ENCODE data around the gene ZC3H13. TPM values are rescaled to one million over a fixed set of nuclear protein-coding genes. Genes with fewer than 3 reads are reported as not detected.

Gene ZC3H13
- total RNA-seq, 1 experiment from 2014 or later, result 33.9 TPM

DNA sequence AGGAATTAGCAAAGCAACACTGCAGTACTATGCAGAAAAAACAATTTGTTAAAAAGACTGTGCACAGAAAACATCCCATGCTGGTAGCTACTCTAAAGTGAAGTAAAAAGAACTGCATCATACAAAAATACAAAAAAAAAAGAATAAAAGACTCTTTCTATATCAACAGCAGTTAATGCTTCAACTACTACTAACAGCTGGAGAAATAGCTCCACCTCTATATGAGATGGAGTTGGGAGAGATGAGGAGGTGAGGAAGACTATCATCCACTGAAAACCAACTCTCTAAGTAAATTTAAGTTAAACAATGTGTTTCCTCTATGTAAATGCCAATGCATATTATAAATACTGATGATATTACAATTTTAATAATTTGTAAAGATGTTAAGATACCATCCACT, 1.8 kb downstream of the ZC3H13 start:
- ChIA-PET POLR2A (interaction anchor here (0.6 to 1.4 kb wide), 7 partner anchors 11 to 878 kb away, joined by 3 to 6 read pairs (median 3); no protein-coding TSS in a partner anchor), CTCF (interaction anchor here (0.6 to 1.8 kb wide), 4 partner anchors 76 to 1004 kb away, joined by 3 to 6 read pairs (median 6); no protein-coding TSS in a partner anchor)
- BruUV-seq (replicated peaks), result no TSS peak
- Mint-ChIP-seq H3K27ac (ENCODE audit: low read depth, unreplicated experiment) (no peak overlapping the region), H3K4me1 (ENCODE audit: insufficient read depth, unreplicated experiment) (peaks cover 15% of the 10 kb centered on the region), H3K9me3 (ENCODE audit: unreplicated experiment) (no peaks in the 10 kb centered on the region), H3K36me3 (ENCODE audit: insufficient read depth, unreplicated experiment) (peaks cover 6% of the 10 kb centered on the region), H3K4me3 (ENCODE audit: unreplicated experiment) (peak overlapping the region; percentile 92), H3K27me3 (ENCODE audit: insufficient read depth, unreplicated experiment) (no peaks in the 10 kb centered on the region)
- TF ChIP-seq, protein P1, sequence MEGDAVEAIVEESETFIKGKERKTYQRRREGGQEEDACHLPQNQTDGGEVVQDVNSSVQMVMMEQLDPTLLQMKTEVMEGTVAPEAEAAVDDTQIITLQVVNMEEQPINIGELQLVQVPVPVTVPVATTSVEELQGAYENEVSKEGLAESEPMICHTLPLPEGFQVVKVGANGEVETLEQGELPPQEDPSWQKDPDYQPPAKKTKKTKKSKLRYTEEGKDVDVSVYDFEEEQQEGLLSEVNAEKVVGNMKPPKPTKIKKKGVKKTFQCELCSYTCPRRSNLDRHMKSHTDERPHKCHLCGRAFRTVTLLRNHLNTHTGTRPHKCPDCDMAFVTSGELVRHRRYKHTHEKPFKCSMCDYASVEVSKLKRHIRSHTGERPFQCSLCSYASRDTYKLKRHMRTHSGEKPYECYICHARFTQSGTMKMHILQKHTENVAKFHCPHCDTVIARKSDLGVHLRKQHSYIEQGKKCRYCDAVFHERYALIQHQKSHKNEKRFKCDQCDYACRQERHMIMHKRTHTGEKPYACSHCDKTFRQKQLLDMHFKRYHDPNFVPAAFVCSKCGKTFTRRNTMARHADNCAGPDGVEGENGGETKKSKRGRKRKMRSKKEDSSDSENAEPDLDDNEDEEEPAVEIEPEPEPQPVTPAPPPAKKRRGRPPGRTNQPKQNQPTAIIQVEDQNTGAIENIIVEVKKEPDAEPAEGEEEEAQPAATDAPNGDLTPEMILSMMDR (IDR thresholded peaks at IDR 0.05; ENCODE audit: unreplicated experiment), result no peak
- DNase-seq (ENCODE audit: unreplicated experiment), result no peak
- intact Hi-C loops (cut with micrococcal nuclease), result no loop called here

DNA sequence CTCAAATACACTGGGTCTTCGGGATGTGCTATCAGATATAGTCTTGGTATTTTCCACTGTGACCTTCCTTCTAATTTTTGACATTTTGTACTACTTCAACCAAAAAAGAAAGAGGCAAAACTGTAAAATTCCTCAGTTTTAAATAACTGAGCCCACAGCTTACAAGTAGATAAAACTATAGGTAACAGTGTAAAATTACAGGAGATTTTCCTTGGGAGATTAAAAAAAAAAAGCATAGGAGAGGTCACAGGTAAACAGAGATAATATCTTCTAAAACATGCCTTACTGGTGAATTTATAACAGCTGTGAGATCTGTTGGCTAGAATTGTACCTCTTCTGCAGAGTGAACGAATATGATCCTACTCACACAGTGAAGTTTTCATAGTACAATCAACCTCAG, 7.1 kb downstream of the ZC3H13 start:
- DNase-seq (ENCODE audit: unreplicated experiment), result no peak
- H3K27me3 Mint-ChIP-seq (ENCODE audit: insufficient read depth, unreplicated experiment), result no peaks in the 10 kb centered on the region
- H3K4me1 Mint-ChIP-seq (ENCODE audit: insufficient read depth, unreplicated experiment), result peaks cover 11% of the 10 kb centered on the region
- peak overlapping the region; percentile 25 for H3K27ac Mint-ChIP-seq (ENCODE audit: low read depth, unreplicated experiment)
- intact Hi-C loops (cut with micrococcal nuclease), result no loop called here
- CTCF ChIA-PET, result interaction anchor here (0.6 kb wide), 1 partner anchor 17 kb away, joined by 3 read pairs; no protein-coding TSS in a partner anchor
- H3K9me3 Mint-ChIP-seq (ENCODE audit: unreplicated experiment), result no peaks in the 10 kb centered on the region
- H3K4me3 Mint-ChIP-seq (ENCODE audit: unreplicated experiment), result no peak overlapping the region
- H3K36me3 Mint-ChIP-seq (ENCODE audit: insufficient read depth, unreplicated experiment), result peaks cover 24% of the 10 kb centered on the region
- TF ChIP-seq, protein P1 (IDR thresholded peaks at IDR 0.05; ENCODE audit: unreplicated experiment), result no peak
- BruUV-seq (replicated peaks), result no TSS peak
- POLR2A ChIA-PET, result interaction anchor here (0.6 kb wide), 1 partner anchor 803 kb away, joined by 3 read pairs; no protein-coding TSS in a partner anchor

DNA sequence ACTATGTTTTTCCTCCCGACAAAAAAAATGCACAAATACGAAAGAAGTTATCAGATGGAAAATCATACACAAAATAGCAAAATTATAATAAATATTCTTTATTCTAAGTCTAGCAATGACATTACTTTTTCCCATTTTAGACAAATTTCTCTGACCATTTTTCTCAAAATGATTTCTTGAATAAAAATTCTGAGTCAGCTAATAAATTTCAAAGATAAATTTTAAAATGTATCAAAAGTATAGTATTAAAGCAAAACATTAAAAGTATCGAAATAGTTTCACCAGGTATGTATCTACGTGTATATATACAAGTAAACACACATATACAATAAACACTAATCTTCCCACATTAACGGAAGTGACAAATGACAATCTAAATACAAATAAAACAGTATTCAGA, 8.9 kb downstream of the ZC3H13 start:
- peaks cover 30% of the 10 kb centered on the region for H3K36me3 Mint-ChIP-seq (ENCODE audit: insufficient read depth, unreplicated experiment)
- intact Hi-C loops (cut with micrococcal nuclease), result no loop called here
- no peaks in the 10 kb centered on the region for H3K27me3 Mint-ChIP-seq (ENCODE audit: insufficient read depth, unreplicated experiment)
- H3K9me3 Mint-ChIP-seq (ENCODE audit: unreplicated experiment), result no peaks in the 10 kb centered on the region
- POLR2A ChIA-PET, result interaction anchor here (1.5 kb wide), 1 partner anchor 9 kb away, joined by 10 read pairs; the partner anchor contains the start of gene ZC3H13
- H3K4me3 Mint-ChIP-seq (ENCODE audit: unreplicated experiment), result no peak overlapping the region
- DNase-seq (ENCODE audit: unreplicated experiment), result no peak
- TF ChIP-seq, protein P1 (IDR thresholded peaks at IDR 0.05; ENCODE audit: unreplicated experiment), result no peak
- CTCF ChIA-PET, result no interaction called here
- no TSS peak for BruUV-seq (replicated peaks)
- no peak overlapping the region for H3K27ac Mint-ChIP-seq (ENCODE audit: low read depth, unreplicated experiment)
- peaks cover 11% of the 10 kb centered on the region for H3K4me1 Mint-ChIP-seq (ENCODE audit: insufficient read depth, unreplicated experiment)

DNA sequence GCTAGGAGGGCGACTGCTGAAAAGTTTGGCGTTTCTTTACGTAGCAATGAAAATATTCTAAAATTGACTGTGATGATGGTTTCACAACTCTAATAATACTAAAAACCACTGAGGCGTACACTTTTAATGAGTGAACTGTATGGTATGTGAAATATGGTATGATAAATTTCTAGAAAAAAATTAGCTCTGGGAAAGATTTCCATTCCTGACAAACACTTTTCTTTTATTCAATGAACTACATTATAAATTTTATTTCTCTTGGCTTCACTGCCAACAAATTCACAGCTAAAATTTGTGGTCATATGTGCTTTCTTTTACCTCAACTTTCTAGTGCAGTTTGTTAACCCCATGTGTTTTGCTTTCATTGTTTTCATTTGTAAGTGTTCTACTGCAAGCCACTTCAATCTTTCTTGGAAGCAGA, 11.1 kb downstream of the ZC3H13 start:
- H3K36me3 Mint-ChIP-seq (ENCODE audit: insufficient read depth, unreplicated experiment), result peaks cover 32% of the 10 kb centered on the region
- intact Hi-C loops (cut with micrococcal nuclease), result no loop called here
- CTCF ChIA-PET, result interaction anchor here (0.7 kb wide), 1 partner anchor 633 kb away, joined by 3 read pairs; no protein-coding TSS in a partner anchor
- BruUV-seq (replicated peaks), result no TSS peak
- no peak overlapping the region for H3K27ac Mint-ChIP-seq (ENCODE audit: low read depth, unreplicated experiment)
- H3K27me3 Mint-ChIP-seq (ENCODE audit: insufficient read depth, unreplicated experiment), result no peaks in the 10 kb centered on the region
- no peak for DNase-seq (ENCODE audit: unreplicated experiment)
- H3K4me1 Mint-ChIP-seq (ENCODE audit: insufficient read depth, unreplicated experiment), result peaks cover 6% of the 10 kb centered on the region
- no peak overlapping the region for H3K4me3 Mint-ChIP-seq (ENCODE audit: unreplicated experiment)
- no peaks in the 10 kb centered on the region for H3K9me3 Mint-ChIP-seq (ENCODE audit: unreplicated experiment)
- TF ChIP-seq, protein P1 (IDR thresholded peaks at IDR 0.05; ENCODE audit: unreplicated experiment), result no peak
- POLR2A ChIA-PET, result no interaction called here

All from MCF 10A (cell line).